HG02678 (cell line): Measurements from ENCODE around the gene IGFN1.

Experiments
- ATAC-seq: cut with Tn5 transposase; IDR thresholded peaks from one replicate; pipeline ENCODE4 v1.9.1; 2021; ENCODE audit warnings: mild to moderate bottlenecking, moderate library complexity; ENCODE audit not compliant: unreplicated experiment

The IGFN1 gene

GRCh38 chr1:201215531-201216357 is 25.1 kb downstream of the IGFN1 start:
- ATAC-seq: no peak

- no peak for ATAC-seq
Measured at GRCh38 chr1:201216395-201217085, 25.9 kb downstream of the IGFN1 start.

DNA sequence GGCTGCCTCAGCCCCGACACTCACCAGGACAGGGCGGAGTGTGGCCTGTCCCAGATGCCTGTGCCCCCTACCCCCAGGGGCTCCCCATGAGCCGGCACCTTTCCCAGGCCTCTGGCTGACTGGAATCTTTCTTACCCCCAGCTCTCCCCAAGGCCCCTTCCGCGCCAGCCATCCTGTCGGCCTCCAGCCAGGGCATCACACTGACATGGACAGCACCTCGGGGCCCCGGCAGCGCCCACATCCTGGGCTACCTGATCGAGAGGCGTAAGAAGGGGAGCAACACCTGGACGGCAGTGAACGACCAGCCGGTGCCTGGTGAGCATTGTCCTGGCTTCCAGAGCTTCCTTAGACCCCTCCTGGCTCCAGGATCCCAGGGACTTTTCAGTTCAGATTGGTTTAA is 26.5 kb downstream of the IGFN1 start:
- no peak for ATAC-seq

- no peak for ATAC-seq
Measured at GRCh38 chr1:201217851-201218250, 27.2 kb downstream of the IGFN1 start.

- no peak for ATAC-seq
Measured at GRCh38 chr1:201218409-201218808, 27.8 kb downstream of the IGFN1 start.

DNA sequence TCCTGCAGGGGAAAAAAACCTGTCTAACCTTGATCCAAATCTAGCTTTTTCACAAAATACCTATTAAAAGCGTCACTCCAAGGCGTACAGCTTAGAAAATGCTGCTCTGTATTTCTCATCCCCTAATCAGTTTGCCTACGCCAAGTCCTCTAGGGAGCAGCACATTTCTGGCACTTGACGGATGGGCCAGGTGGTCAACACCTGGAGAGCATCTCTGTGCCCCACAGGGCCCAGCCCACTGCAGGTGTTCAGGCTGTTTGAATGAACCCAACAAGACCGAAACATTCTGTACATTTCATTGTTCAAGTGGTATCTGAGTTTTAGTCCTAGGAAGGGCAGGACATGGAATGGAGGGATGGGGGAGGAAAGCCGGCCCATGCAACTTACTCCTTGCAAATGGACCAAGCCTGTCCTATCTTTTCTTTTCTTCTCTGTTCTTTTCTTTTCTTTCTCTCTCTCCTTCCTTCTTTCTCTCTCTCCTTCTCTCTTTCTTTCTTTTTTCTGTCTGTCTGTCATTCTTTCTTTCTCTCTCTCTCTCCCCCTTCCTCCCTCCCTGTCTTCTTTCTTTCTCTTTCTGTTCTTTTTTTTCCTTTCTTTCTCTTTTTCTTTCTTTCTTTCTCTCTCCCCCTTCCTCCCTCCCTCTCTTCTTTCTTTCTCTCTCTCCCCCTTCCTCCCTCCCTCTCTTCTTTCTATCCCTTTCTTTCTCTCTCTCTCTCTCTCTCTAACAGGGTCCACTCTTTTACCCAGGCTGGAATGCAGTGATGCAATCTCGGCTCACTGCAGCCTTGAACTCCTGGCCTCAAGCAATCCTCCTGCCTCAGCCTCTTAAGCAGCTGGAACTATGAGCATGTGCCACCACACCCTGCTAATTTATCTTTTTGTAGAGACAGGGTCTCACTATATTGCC is 29.1 kb downstream of the IGFN1 start:
- ATAC-seq: no peak

DNA sequence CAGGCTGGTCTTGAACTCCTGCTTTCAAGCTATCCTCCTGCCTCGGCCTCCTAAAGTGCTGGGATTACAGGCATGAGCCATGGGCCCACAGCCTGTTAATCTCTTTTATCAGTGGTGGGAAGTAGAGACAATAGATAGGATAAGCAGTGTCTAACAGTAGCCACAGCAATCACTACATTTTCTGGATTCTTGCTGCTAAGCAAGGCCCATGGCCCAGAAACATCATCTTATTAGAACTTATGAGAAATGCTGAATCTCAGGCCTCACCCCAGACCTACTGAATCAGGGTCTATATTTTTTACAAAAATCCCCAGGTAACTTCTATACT is 29.7 kb downstream of the IGFN1 start:
- ATAC-seq: no peak

- no peak for ATAC-seq
Measured at GRCh38 chr1:201221201-201221846, 30.7 kb downstream of the IGFN1 start.

DNA sequence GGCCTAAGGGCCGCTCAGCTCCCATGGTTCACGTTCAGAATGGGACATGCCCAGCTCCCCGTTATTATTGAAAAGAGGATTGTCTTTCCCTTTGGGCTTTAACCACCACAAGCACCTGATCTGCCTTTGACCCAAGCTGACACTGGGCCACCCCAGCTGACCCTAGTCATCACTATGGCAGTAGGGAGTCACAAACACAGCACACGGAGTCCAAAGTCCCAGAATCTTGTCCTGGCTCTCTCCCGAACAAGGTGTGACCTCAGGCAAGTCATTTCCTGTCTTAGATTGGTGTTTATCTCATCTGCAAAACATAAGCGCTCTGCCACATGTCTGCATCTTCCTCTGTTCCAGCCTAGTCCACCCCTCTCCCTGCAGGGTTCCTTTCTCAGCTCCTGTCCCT is 31.5 kb downstream of the IGFN1 start:
- no peak for ATAC-seq

DNA sequence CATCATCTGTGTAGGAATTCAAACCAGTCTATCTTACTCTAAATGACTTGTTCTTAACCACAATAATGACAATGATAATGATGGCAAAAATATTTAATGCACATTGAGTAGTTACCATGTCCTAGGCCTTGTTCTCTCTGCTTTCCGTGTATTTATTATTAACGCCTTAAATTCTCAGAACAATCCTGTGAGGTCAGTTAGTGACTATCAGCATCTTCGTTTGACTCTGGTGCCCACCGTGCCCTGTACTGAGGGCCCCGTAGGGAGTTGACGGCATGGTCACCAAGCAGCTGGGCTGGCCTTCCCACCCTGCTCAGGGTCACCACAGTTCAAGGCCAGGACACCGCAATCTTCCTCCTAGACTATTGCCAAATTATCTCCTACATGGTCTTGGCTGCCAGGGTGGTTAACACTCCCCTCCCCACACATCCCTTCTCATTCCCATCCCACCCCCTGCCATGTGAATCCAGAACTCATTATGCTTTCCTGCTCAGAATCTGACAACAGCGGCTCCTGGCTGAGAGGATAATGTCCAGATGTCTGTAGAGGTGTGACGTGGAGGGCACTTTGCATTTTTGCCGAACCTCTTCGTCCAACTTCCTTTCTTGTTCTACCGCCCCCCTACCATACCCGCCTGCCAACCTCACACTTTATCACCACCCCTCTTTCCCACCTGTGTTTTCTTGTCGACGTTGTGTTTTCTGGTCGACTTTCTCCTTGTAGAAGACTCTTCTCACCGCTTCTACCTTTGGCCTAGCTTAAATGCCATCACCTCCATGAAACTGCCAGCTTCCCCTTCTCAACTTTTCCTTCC is 33.4 kb downstream of the IGFN1 start:
- no peak for ATAC-seq

DNA sequence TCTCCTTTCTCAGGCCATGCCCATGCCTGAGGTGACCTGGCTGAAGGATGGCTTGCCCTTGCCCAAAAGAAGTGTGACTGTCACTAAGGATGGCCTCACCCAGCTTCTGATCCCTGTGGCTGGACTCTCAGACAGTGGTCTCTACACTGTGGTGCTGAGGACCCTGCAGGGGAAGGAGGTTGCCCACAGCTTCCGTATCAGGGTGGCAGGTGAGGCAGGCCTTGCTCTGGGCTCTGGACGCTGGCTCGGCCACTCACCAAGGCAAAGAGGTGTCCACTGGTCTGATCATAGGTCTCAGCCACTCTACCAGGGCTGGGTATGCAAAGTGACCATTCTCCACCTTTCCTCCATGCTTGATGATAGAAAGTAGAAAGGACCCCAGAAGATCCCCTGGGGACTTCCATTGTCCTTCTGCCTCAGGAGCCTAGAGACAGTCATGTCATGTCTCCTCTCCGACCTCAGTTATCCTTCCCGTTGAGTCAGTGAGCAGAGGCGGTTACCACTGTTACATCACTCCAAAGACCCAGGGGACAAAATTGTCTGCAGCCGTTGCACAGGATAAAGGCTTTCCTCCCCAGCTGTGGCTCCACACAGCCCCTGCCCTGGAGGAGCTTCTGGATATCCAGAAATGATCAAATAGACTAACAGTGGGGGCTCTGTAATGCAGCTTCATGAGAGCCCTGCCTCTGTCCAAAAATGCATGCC is 34.2 kb downstream of the IGFN1 start:
- ATAC-seq: no peak

GRCh38 chr1:201226178-201226514 is 35.5 kb downstream of the IGFN1 start:
- no peak for ATAC-seq

GRCh38 chr1:201226859-201227488 is 36.4 kb downstream of the IGFN1 start:
- ATAC-seq: no peak

- ATAC-seq: no peak
Measured at GRCh38 chr1:201228011-201228983, 37.7 kb downstream of the IGFN1 start.

DNA sequence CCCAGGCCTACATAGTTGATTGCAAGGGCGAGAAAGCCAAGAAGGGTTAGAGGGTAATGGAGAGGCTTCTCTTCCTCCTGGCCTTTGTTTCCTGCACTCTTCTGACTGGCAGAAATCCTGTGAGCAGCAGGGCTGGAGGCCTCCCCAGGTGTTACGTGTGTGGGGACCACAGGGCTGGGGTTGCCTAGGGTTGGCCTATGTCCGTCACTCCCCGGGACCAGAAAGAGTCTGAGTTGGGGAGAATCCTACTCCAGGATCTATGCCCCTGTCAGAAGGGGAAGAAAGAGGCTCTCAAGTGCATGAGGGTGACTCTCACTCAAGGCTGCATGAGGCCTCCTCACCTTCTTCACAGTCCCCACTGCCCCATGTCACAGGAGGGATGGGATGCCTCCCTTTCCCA is 38.5 kb downstream of the IGFN1 start:
- ATAC-seq: no peak

GRCh38 chr1:201229771-201230635 is 39.4 kb downstream of the IGFN1 start:
- ATAC-seq: no peak

- ATAC-seq: no peak
Measured at GRCh38 chr1:201230676-201231075, 40.1 kb downstream of the IGFN1 start.
